Kidney (tissue), 14 donors: Measurements from ENCODE around the gene SMYD3. TPM values are rescaled to one million over a fixed set of nuclear protein-coding genes. Genes with fewer than 3 reads are reported as not detected.

Experiments used
- DNase-seq, 5 donors: peaks; one replicate each; pipeline ENCODE4 v3.0.0-alpha.2; 2013 to 2020
- FAIRE-seq: peaks from 2 replicates; lab custom pipeline; 2012; peaks lifted over from hg19 to GRCh38; lab: Jason Lieb, UNC
- H3K27ac ChIP-seq, 2 donors: one replicate each; pipeline ENCODE4 v1.7.0; 2013; ENCODE audit warnings: low read depth in 2 of 2, low read length in 2 of 2, inconsistent platforms in 1 of 2
- H3K27me3 ChIP-seq: one replicate; pipeline ENCODE4 v1.7.1; 2013; ENCODE audit warnings: low read length, inconsistent platforms; ENCODE audit not compliant: control insufficient read depth, insufficient read depth
- H3K36me3 ChIP-seq, 3 donors: one replicate each; pipeline versions ENCODE4 v1.7.0 to v1.7.1; 2013; ENCODE audit warnings: low read length in 3 of 3, control low read depth in 1 of 3, inconsistent platforms in 1 of 3; ENCODE audit not compliant: insufficient read depth in 3 of 3, control insufficient read depth in 2 of 3
- H3K4me1 ChIP-seq, 3 donors: one replicate each; pipeline versions ENCODE4 v1.7.0 to v1.7.1; 2013; ENCODE audit warnings: low read length in 3 of 3, inconsistent platforms in 1 of 3, low read depth in 1 of 3; ENCODE audit not compliant: control insufficient read depth in 2 of 3, insufficient read depth in 2 of 3
- H3K4me3 ChIP-seq, 3 donors: one replicate each; pipeline versions ENCODE4 v1.7.0 to v1.8.1; 2013; ENCODE audit warnings: low read length in 3 of 3, control low read depth in 1 of 3, inconsistent platforms in 1 of 3
- H3K9ac ChIP-seq, 3 donors: one replicate each; pipeline versions ENCODE4 v1.7.0 to v1.7.1; 2013; ENCODE audit warnings: low read length in 3 of 3, control low read depth in 1 of 3, inconsistent platforms in 1 of 3
- H3K9me3 ChIP-seq, 3 donors: one replicate each; pipeline versions ENCODE4 v1.7.0 to v1.7.1; 2013; ENCODE audit warnings: low read length in 3 of 3, control low read depth in 1 of 3, inconsistent platforms in 1 of 3; ENCODE audit not compliant: control insufficient read depth in 2 of 3, insufficient read depth in 1 of 3
- CTCF ChIP-seq: IDR thresholded peaks from 3 replicates; pipeline ENCODE4 v1.5.1; 2012; ENCODE audit warnings: mild to moderate bottlenecking, moderate library complexity, borderline replicate concordance; ENCODE audit not compliant: insufficient read depth; ENCODE audit errors: extremely low read depth
- intact Hi-C: fragments of 100-400 bp; cut with DNase I; formaldehyde crosslinking; loops from one replicate; pipeline ENCODE4 v1.11.1; 2022
- polyA plus RNA-seq: library from polyadenylated mRNA; stranded (reverse); fragments of 350-450 nt; fragmentation: Illumina TruSeq; extraction: RNeasy Lipid Tissue Mini Kit (QIAGEN cat#74804); gene quantifications from one replicate; pipeline ENCODE4 v1.2.3, GENCODE V29; 2014; ENCODE audit warnings: low read depth, low replicate concordance; ENCODE audit not compliant: insufficient read depth
- total RNA-seq: library from RNA; stranded (reverse); fragmentation: NEBNext Ultra II Directional; extraction: Animal tissue kit (Norgen Biotek cat#: 25700); gene quantifications from one replicate; pipeline ENCODE4 v1.2.1, GENCODE V29; 2021
- donor health status: control.
- donor health status: control.
- donor health status: control.
- donor health status: control.
- donor health status: control.
- donor health status: DM: yes; HTN: yes; CAD: no.
- donor health status: Normal renal cell carcinoma (clear cell type).

Gene SMYD3
- total and polyA plus RNA-seq, 2 donors from 2014 or later: 23.3 to 23.9 TPM

GRCh38 chr1:246107516-246108277, 399.4 kb downstream of the SMYD3 start:
- no peak overlapping the region for H3K27ac ChIP-seq
- no peak for TF ChIP-seq CTCF
- no peaks in the 10 kb centered on the region for H3K4me1 ChIP-seq
- FAIRE-seq (no peak), DNase-seq (no peak)
- H3K9me3 ChIP-seq: no peaks in the 10 kb centered on the region
- no peak overlapping the region for H3K9ac ChIP-seq
- no peak overlapping the region for H3K4me3 ChIP-seq
- no peaks in the 10 kb centered on the region for H3K27me3 ChIP-seq
- H3K36me3 ChIP-seq: no peaks in the 10 kb centered on the region
- intact Hi-C loops: no loop called here

- DNase-seq (no peak), FAIRE-seq (no peak)
- no peaks in the 10 kb centered on the region for H3K27me3 ChIP-seq
- H3K9ac ChIP-seq: no peak overlapping the region
- intact Hi-C loops: no loop called here
- H3K9me3 ChIP-seq: no peaks in the 10 kb centered on the region
- no peaks in the 10 kb centered on the region for H3K36me3 ChIP-seq
- no peaks in the 10 kb centered on the region for H3K4me1 ChIP-seq
- no peak for TF ChIP-seq CTCF
- no peak overlapping the region for H3K4me3 ChIP-seq
- H3K27ac ChIP-seq: no peak overlapping the region
These were observed 400.7 kb downstream of the SMYD3 start for GRCh38 chr1:246106342-246106763.

- Histone ChIP-seq H3K4me3 (no peak overlapping the region), H3K36me3 (no peaks in the 10 kb centered on the region), H3K27ac (no peak overlapping the region), H3K4me1 (no peaks in the 10 kb centered on the region), H3K9me3 (no peaks in the 10 kb centered on the region), H3K27me3 (no peaks in the 10 kb centered on the region), H3K9ac (no peak overlapping the region)
- intact Hi-C loops: no loop called here
- FAIRE-seq (no peak), DNase-seq (no peak)
- TF ChIP-seq CTCF: no peak
These were observed 402.2 kb downstream of the SMYD3 start for GRCh38 chr1:246104927-246105326.
